ENCODE data around the gene TMEM174.

DNA sequence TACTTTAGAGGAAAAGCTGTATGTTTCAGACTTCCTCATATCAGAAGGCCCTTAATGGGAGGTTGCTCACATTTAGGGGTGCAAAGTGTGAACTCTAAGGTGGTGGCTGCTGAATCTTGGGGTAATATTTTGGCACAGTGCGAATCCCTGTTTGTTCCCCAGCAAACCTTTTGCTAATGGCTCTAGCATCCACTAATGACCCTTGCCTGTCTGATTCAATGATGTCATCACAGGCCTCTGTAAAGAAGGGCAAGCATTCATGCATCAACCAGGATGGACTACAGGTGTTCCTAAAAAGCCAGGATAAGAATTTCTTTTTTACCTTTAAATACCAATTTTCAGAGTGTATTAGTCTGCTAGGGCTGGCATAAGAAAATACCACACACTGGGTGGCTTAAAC, 32.2 kb upstream of the TMEM174 start:
- TF ChIP-seq CTCF (IDR thresholded peaks at IDR 0.05) (no peak), POLR2A (IDR thresholded peaks at IDR 0.05) (no peak)
